Measurements from ENCODE around the gene ZC3H12D.

DNA sequence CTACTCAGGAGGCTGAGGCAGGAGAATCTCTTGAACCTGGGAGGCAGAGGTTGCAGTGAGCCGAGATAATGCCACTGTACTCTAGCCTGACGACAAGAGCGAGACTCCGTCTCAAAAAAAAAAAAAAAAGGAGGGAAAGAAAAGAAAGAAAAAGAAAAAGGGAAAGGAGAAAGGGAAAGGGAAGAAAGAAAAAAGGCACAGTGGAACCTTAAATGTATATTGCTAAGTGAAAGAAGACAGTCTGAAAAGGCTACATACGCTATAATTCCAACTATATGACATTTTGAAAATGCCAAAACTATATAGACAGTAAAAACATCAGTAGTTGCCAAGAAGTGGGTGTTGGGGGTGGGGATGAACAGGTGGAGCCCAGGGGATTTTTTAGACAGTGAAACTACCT, 44.8 kb upstream of the ZC3H12D start:
- TF ChIP-seq POLR2AphosphoS5 (IDR thresholded peaks at IDR 0.05; ENCODE audit: low read depth, low read length) (no peak), ZNF138 (CRISPR knock-in tag; IDR thresholded peaks at IDR 0.05; ENCODE audit: low read depth) (no peak), KLF16 (CRISPR knock-in tag; IDR thresholded peaks at IDR 0.05) (no peak), ZNF292 (CRISPR knock-in tag; IDR thresholded peaks at IDR 0.05; ENCODE audit: borderline replicate concordance, low read depth) (no peak)

Measured in HepG2 (cell line).